Ishikawa (cell line): ENCODE results near the gene SSR3.

ENCODE experiments used
- CEBPB ChIP-seq: IDR thresholded peaks from 2 replicates; pipeline ENCODE4 v1.6.1; 2012
- CREB1 ChIP-seq: IDR thresholded peaks from 2 replicates; pipeline ENCODE4 v1.6.1; 2012; ENCODE audit warnings: low read depth
- EGR1 ChIP-seq: IDR thresholded peaks from 2 replicates; pipeline ENCODE4 v1.6.1; 2012
- EP300 ChIP-seq: IDR thresholded peaks from 2 replicates; pipeline ENCODE4 v1.6.1; 2012; ENCODE audit warnings: borderline replicate concordance
- FOXM1 ChIP-seq: IDR thresholded peaks from 2 replicates; pipeline ENCODE4 v1.6.1; 2012; ENCODE audit warnings: low read depth, borderline replicate concordance
- MAX ChIP-seq: IDR thresholded peaks from 2 replicates; pipeline ENCODE4 v1.6.1; 2012
- NFIC ChIP-seq: IDR thresholded peaks from 2 replicates; pipeline ENCODE4 v1.6.1; 2012
- RAD21 ChIP-seq: IDR thresholded peaks from 2 replicates; pipeline ENCODE4 v1.6.1; 2012; ENCODE audit warnings: low read depth
- REST ChIP-seq: IDR thresholded peaks from 2 replicates; pipeline ENCODE4 v1.6.1; 2012; ENCODE audit warnings: low read depth, mild to moderate bottlenecking
- TAF1 ChIP-seq: IDR thresholded peaks from 2 replicates; pipeline ENCODE4 v1.6.1; 2012; ENCODE audit warnings: low read depth, mild to moderate bottlenecking
- TCF12 ChIP-seq: IDR thresholded peaks from 2 replicates; pipeline ENCODE4 v1.6.1; 2012; ENCODE audit warnings: low read depth
- TEAD4 ChIP-seq: IDR thresholded peaks from 2 replicates; pipeline ENCODE4 v1.6.1; 2012
- USF1 ChIP-seq: IDR thresholded peaks from 2 replicates; pipeline ENCODE4 v1.6.1; 2012
- YY1 ChIP-seq: IDR thresholded peaks from 2 replicates; pipeline ENCODE4 v1.6.1; 2012; ENCODE audit warnings: low read depth
- ZBTB7A ChIP-seq: IDR thresholded peaks from 2 replicates; pipeline ENCODE4 v1.6.1; 2012; ENCODE audit warnings: low read depth

The SSR3 gene

GRCh38 chr3:156509189-156510174, 45.4 kb downstream of the SSR3 start:
- TF ChIP-seq RAD21: peak; percentile 70
- TF ChIP-seq REST: no peak

- TF ChIP-seq CREB1 (no peak), YY1 (no peak), EP300 (no peak), EGR1 (no peak), USF1 (no peak), MAX (no peak), REST (no peak), NFIC (no peak), TEAD4 (no peak), TAF1 (no peak), RAD21 (no peak), ZBTB7A (no peak), TCF12 (no peak), FOXM1 (no peak)
Observed at GRCh38 chr3:156507285-156507684, 47.6 kb downstream of the SSR3 start.

GRCh38 chr3:156498307-156498706, 56.6 kb downstream of the SSR3 start:
- TF ChIP-seq CEBPB (no peak), FOXM1 (no peak), TCF12 (no peak), RAD21 (no peak), ZBTB7A (no peak), REST (no peak), CREB1 (no peak), NFIC (no peak), EP300 (no peak), USF1 (no peak), YY1 (no peak), EGR1 (no peak)

GRCh38 chr3:156497326-156497725, 57.6 kb downstream of the SSR3 start:
- TF ChIP-seq RAD21: no peak
- TF ChIP-seq EGR1: no peak
- no peak for TF ChIP-seq CREB1
- no peak for TF ChIP-seq TEAD4
- no peak for TF ChIP-seq REST
